Adrenal gland (tissue), 5 donors: ENCODE results near the gene FNBP1.

Experiments used
- POLR2A ChIP-seq, 2 donors: fragments of 450-650 bp; IDR thresholded peaks; one replicate each; pipeline ENCODE4 v1.6.1; 2017; ENCODE audit warnings: antibody characterized with exemption in 2 of 2, mild to moderate bottlenecking in 2 of 2, moderate library complexity in 1 of 2
- TF ChIP-seq, protein P1 (sequence below), 6 experiments: fragments of 450-650 bp in 4 of 6; fragments of 200-600 bp in 2 of 6; sonication (generic) in 1 of 6; IDR thresholded peaks; 1 replicate in 5 of 6; 2 replicates in 1 of 6; pipeline versions ENCODE4 v1.5.1 to v1.8.0; 2016 to 2021; ENCODE audit warnings: antibody characterized with exemption in 6 of 6, mild to moderate bottlenecking in 2 of 6, moderate library complexity in 1 of 6
- donor health status: DM: no; HTN: no; CAD: no.

DNA sequence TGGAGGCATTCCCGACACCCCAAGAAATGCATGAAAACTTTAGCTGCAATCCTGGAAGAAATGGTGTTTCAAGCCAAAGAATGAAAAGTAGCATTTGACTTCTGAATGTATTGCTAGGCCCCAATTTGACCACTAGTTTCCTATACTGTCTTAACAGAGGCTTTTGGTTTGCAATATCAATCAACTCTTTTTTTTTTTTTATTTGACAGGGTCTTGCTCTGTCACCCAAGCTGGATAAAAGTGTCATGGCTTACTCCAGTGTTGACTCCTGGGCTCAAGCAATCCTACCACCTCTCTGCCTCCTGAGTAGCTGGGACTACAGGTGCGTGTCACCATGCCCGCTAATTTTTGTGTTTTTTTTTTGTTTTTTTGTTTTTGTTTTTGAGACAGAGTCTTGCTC lies 7.5 kb upstream of the FNBP1 start:
- TF ChIP-seq POLR2A (IDR thresholded peaks at IDR 0.05) = no peak
- TF ChIP-seq, protein P1, sequence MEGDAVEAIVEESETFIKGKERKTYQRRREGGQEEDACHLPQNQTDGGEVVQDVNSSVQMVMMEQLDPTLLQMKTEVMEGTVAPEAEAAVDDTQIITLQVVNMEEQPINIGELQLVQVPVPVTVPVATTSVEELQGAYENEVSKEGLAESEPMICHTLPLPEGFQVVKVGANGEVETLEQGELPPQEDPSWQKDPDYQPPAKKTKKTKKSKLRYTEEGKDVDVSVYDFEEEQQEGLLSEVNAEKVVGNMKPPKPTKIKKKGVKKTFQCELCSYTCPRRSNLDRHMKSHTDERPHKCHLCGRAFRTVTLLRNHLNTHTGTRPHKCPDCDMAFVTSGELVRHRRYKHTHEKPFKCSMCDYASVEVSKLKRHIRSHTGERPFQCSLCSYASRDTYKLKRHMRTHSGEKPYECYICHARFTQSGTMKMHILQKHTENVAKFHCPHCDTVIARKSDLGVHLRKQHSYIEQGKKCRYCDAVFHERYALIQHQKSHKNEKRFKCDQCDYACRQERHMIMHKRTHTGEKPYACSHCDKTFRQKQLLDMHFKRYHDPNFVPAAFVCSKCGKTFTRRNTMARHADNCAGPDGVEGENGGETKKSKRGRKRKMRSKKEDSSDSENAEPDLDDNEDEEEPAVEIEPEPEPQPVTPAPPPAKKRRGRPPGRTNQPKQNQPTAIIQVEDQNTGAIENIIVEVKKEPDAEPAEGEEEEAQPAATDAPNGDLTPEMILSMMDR (IDR thresholded peaks at IDR 0.05) = peak in 1 of 6 experiments; percentile 6
